IPS-20b (cell line): Measurements from ENCODE around the gene OCSTAMP.

Experiments
- H3K27ac ChIP-seq: one replicate; pipeline ENCODE4 v1.5.1; 2013; ENCODE audit warnings: low read length
- H3K27me3 ChIP-seq: 2 replicates; pipeline ENCODE4 v1.6.1; 2013; ENCODE audit warnings: mild to moderate bottlenecking, low read length, inconsistent platforms; ENCODE audit not compliant: insufficient read depth
- H3K36me3 ChIP-seq: 2 replicates; pipeline ENCODE4 v1.6.1; 2013; ENCODE audit warnings: low read depth, mild to moderate bottlenecking, inconsistent platforms, low read length, moderate library complexity; ENCODE audit not compliant: insufficient read depth
- H3K4me1 ChIP-seq: 2 replicates; pipeline ENCODE4 v1.6.1; 2013; ENCODE audit warnings: mild to moderate bottlenecking, control low read depth, inconsistent platforms, low read length, moderate library complexity; ENCODE audit not compliant: insufficient read depth
- H3K4me3 ChIP-seq: 2 replicates; pipeline ENCODE4 v1.5.1; 2013; ENCODE audit warnings: mild to moderate bottlenecking, low read length, inconsistent platforms
- H3K9ac ChIP-seq: 2 replicates; pipeline ENCODE4 v1.6.1; 2013; ENCODE audit warnings: low read depth, mild to moderate bottlenecking, inconsistent platforms, low read length, moderate library complexity
- H3K9me3 ChIP-seq: 2 replicates; pipeline ENCODE4 v1.6.1; 2013; ENCODE audit warnings: mild to moderate bottlenecking, low read depth, low read length, inconsistent platforms; ENCODE audit not compliant: insufficient read depth

The OCSTAMP gene

DNA sequence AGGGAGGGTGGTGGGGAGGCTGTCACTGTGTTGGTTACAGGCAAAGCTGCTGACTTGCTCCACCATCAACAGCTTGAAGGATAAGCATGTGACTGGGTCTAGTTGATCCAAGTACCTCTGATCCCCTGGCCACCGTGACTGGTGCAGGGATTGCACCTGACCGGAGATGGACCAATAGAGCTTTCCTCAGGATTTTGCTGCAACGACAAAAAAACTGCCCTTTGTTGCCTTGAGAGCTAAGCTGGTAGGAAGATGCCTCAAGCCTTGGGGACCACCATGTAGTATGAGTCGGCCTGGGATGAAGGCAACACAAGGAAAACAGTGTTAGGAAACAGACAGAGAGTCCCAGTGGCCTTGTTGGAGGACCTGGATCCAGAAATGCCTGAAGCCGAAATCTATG lies 1.8 kb downstream of the OCSTAMP start:
- Histone ChIP-seq H3K9me3 (no peaks in the 10 kb centered on the region), H3K4me1 (peaks cover 17% of the 10 kb centered on the region; the same call in 1 of the 2 replicates), H3K4me3 (no peak overlapping the region), H3K36me3 (no peaks in the 10 kb centered on the region), H3K27me3 (no peaks in the 10 kb centered on the region), H3K27ac (no peak overlapping the region), H3K9ac (no peak overlapping the region)

DNA sequence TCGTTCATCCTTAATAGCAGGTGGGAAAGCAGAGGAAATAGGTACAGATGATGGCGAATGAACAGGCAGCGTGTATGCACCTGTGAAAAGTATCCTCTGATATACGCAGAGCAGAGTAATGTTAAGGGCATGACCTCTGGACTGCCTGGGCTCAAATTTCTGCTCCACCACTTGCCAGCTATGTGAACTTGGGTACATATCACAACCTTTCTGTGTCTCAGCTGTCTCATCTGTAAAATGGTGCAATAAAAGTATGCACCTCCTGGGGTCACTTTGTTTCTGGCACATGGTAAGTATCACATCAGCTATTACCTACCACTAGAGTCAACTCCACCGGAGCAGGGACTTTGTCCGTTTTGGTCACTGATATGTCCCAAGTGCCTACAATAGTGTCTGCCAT lies 2.5 kb downstream of the OCSTAMP start:
- Histone ChIP-seq H3K4me1 (peaks cover 16% of the 10 kb centered on the region; the same call in 1 of the 2 replicates), H3K4me3 (no peak overlapping the region)

DNA sequence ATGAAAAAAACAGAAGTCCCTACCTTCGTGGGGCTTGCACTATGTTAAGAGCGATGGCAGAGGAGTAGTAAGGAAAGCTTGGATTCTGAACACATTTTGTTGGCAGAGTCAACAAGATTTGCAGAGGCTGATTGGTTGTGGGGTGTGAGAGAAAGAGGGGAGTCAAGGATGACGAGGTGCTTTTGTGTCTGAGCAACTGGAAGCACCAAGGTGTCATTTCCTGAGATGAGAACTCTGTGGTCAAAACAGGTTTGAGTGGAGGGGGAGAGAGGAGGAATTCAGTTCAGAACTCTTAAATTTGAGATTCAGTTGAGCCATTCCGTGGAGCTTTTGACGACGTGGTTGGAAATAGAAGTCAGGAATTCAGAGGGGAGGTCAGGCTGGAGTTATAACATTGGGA lies 3.5 kb downstream of the OCSTAMP start:
- Histone ChIP-seq H3K27ac (no peak overlapping the region), H3K4me3 (no peak overlapping the region), H3K36me3 (no peaks in the 10 kb centered on the region), H3K4me1 (peaks cover 6% of the 10 kb centered on the region; the same call in 1 of the 2 replicates), H3K9ac (no peak overlapping the region), H3K27me3 (no peaks in the 10 kb centered on the region), H3K9me3 (no peaks in the 10 kb centered on the region)

More for the DNA sequence above, 2.5 kb downstream of the OCSTAMP start:
- Histone ChIP-seq H3K9me3 (no peaks in the 10 kb centered on the region), H3K27me3 (no peaks in the 10 kb centered on the region), H3K36me3 (no peaks in the 10 kb centered on the region), H3K27ac (no peak overlapping the region), H3K9ac (no peak overlapping the region)

DNA sequence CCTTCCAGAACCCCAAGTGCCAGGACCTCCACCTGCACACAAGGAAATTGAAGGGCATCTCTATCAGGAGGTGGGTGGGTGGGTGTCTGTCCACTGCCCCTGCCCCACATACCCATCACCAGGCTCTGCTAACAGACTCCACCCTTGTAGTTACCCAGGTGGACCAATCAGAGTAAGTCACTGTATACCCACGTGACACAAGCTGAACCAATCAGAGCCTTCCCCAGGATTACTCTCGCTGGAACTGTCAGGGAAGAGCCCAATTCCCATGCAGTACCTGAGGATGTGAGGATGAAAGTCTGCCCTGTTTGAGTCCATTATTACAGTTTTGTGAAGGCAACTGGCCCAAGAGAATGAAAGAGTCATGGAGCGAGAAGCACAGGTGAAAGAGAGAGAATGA lies 4.2 kb downstream of the OCSTAMP start:
- Histone ChIP-seq H3K4me3 (no peak overlapping the region), H3K9me3 (no peaks in the 10 kb centered on the region), H3K27ac (no peak overlapping the region), H3K36me3 (no peaks in the 10 kb centered on the region), H3K4me1 (no peaks in the 10 kb centered on the region; the same call in 1 of the 2 replicates), H3K27me3 (no peaks in the 10 kb centered on the region), H3K9ac (no peak overlapping the region)

DNA sequence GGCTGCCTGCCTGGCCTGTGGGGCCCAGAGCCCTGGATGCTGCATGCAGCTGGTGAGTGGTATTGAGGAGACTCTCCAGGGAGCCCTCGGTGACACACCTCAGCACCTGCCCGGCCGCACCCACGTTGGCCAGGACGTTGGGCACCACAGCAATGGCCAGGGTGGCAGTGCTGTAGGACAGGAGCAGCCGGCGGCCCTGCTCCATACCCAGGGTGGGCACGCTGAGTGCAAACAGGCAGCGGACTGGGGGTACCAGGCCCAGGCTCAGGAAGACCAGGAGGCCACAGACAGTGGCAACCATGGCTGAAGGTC lies 4.7 kb downstream of the OCSTAMP start:
- Histone ChIP-seq H3K4me3 (no peak overlapping the region), H3K27me3 (no peaks in the 10 kb centered on the region), H3K9me3 (no peaks in the 10 kb centered on the region), H3K4me1 (no peaks in the 10 kb centered on the region), H3K36me3 (no peaks in the 10 kb centered on the region), H3K9ac (no peak overlapping the region), H3K27ac (no peak overlapping the region)

DNA sequence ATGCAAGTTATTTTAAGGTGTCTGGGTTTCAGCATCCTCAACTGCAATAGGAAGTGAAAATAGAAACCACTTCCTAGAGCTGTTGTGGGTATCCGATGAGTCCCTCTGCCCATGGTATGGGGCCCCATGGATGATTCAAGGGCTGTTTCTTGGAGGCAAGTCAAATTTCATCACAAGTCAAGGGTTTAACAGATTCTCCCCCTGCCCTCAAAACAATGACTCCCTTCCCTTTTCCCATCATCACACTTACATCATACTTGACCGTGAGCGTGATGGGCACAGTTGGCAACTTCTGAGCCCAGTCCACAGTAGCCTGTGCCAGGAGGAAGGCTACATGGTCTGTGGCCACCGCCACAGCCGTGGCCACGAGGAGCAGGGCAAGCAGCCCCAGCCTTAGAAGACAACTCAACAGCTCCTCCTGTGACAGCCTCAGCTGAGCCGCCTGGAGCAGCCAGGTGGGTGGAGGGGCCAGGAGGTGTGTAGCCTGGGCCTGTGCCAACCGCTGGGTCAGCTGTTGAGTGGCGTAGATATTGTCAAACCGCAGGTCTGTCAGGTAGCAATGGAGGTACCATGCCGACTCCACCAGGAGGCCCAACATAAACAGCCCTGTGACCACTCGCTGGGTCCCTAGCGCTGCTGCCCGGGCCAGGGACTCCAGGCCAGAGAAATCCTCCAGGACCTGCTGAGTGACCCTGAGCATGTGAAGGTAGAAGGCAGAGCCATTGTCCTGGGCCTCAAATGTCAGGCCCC lies 5.2 kb downstream of the OCSTAMP start:
- Histone ChIP-seq H3K4me1 (no peaks in the 10 kb centered on the region), H3K9me3 (no peaks in the 10 kb centered on the region), H3K36me3 (no peaks in the 10 kb centered on the region), H3K9ac (no peak overlapping the region), H3K27me3 (no peaks in the 10 kb centered on the region), H3K4me3 (no peak overlapping the region), H3K27ac (no peak overlapping the region)

DNA sequence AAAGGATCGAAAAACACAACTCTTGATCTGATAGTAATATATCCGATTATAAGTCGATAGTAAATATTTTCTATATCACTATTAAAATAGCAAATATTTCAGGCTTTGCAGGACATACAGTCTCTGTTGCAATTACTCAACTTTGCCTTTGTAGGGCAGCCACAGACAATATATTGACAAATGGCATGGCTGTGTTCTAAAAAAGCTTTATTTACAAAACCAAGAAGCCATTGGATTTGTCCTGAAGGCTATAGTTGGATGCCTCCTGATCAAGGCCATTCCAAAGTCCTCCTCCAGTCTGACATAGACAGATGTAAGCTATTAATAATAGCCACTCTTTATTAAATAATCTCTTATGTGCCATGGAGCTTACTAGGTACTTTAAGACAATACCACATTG lies 5.9 kb downstream of the OCSTAMP start:
- H3K27me3 ChIP-seq: no peaks in the 10 kb centered on the region
- H3K27ac ChIP-seq: no peak overlapping the region
- H3K4me3 ChIP-seq: no peak overlapping the region
- no peaks in the 10 kb centered on the region for H3K4me1 ChIP-seq
- no peaks in the 10 kb centered on the region for H3K36me3 ChIP-seq
- H3K9ac ChIP-seq: no peak overlapping the region
- no peaks in the 10 kb centered on the region for H3K9me3 ChIP-seq

DNA sequence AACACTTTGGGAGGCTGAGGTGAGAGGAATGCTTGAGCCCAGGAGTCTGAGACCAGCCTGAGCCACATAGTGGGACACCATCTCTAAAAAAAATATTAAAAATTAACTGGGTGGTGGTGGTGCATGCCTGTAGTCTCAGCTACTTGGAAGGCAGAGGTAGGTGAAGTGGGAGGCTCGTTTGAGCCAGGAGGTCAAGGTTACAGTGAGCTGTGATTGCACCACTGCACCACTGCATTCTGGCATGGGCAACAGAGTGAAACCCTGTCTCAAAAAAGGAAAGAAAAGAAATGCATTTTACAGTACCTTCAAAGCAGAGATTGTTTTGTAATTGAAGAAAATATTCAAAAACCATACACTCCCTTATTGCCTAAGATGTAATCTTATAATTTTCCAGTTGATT lies 6.5 kb downstream of the OCSTAMP start:
- Histone ChIP-seq H3K36me3 (no peaks in the 10 kb centered on the region), H3K27me3 (no peaks in the 10 kb centered on the region), H3K4me3 (no peak overlapping the region), H3K4me1 (no peaks in the 10 kb centered on the region), H3K27ac (no peak overlapping the region), H3K9me3 (no peaks in the 10 kb centered on the region), H3K9ac (no peak overlapping the region)

DNA sequence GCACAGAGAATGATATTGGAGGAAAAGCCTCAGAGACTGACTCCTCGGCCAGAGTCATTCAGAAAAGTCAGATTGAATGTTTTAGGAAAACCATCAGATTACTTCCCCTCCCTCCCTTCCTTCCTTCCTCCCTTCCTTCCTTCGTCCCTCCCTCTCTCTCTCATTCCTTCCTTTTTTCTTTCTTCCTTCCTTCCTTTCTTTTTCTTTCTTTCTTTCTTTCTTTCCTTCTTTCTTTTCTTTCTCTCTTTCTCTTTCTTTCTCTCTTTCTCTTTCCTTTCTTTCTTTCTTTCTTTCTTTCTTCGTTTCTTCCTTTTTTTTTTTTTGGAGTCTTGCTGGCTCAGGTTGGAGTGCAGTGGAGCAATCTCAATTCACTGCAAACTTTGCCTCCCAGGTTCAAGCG lies 7.4 kb downstream of the OCSTAMP start:
- H3K27me3 ChIP-seq: no peaks in the 10 kb centered on the region
- no peak overlapping the region for H3K27ac ChIP-seq
- no peak overlapping the region for H3K4me3 ChIP-seq
- no peaks in the 10 kb centered on the region for H3K9me3 ChIP-seq
- no peak overlapping the region for H3K9ac ChIP-seq
- no peaks in the 10 kb centered on the region for H3K36me3 ChIP-seq
- no peaks in the 10 kb centered on the region for H3K4me1 ChIP-seq

DNA sequence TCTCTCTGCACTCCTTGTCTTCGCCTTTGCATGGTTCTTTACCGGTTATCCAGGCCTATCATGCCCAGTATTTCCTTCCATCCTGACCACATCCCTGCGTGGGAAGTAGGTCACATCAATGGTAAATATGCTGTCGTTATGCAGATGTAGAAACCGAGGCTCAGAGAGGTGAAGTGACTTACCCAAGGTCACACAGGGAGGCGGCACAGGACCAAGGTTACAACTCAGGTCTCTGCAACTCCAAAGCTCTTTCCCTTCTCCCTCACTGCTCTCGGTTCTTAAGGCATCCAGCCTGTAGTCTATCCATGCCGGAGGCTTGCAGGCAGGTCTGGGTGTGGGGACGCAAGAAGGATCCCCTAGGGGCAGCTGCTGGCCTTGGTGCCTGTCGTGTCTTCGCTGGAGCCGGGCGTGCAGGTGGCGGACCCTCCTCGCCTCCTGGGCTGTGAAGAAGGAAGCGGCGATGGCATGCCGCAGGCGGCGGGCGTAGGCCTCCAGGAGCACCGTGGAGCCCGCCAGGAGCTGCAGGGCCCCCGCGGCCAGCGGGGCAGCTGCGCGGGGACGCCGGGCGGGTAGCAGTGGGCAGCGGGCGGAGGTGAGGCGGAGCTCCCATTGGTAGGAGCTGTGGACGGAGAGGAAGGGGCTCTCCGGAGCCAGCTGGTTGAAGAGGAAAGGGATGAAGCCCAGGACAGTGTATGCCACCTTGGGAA lies 9.1 kb downstream of the OCSTAMP start:
- Histone ChIP-seq H3K4me3 (no peak overlapping the region), H3K4me1 (no peaks in the 10 kb centered on the region), H3K27ac (no peak overlapping the region), H3K9me3 (no peaks in the 10 kb centered on the region), H3K9ac (no peak overlapping the region), H3K36me3 (no peaks in the 10 kb centered on the region), H3K27me3 (no peaks in the 10 kb centered on the region)

DNA sequence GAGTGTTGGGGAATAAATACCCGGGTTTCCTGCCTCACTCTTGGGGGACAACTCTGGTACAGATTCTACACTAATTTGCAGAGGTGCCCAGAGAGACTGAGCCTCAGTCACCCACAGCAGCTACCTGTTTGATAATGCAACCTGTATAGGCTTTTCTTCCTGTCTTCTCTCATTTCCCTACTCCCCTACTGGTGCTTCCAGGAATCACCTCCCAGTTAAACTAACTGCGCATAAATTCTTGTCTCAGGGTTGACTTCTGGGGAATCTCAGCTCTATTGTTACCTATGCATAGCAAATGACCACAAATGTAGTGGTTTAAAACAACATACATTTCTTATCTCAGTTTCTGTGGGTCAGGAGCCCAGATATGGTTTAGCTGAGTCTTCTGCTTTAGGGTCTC lies 11.3 kb downstream of the OCSTAMP start:
- H3K27me3 ChIP-seq: no peaks in the 10 kb centered on the region
- H3K4me1 ChIP-seq: no peaks in the 10 kb centered on the region
- no peaks in the 10 kb centered on the region for H3K9me3 ChIP-seq
- no peak overlapping the region for H3K4me3 ChIP-seq
- H3K27ac ChIP-seq: no peak overlapping the region
- no peak overlapping the region for H3K9ac ChIP-seq
- no peaks in the 10 kb centered on the region for H3K36me3 ChIP-seq

DNA sequence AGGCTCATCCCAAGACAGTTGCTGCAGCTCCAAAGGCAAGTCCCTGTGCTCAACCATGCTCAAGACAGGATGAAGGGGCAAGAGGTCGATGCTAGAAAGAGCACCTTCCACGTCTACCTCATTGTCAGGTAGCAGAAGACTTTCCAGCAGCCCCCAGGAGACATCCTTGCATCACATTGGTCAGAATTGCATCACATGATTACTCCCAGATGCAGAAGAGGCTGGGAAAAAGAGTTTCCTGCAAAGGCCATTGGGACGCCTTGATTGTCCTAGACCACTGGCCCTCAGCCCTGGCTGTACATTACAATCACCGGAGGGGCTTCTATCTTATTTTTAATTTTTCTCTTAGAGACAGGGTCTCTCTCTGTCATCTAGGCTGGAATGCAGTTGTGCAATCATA lies 19.8 kb downstream of the OCSTAMP start:
- Histone ChIP-seq H3K4me3 (no peak overlapping the region), H3K27me3 (peaks cover 5% of the 10 kb centered on the region; the same call in 1 of the 2 replicates), H3K9ac (no peak overlapping the region), H3K27ac (no peak overlapping the region), H3K36me3 (no peaks in the 10 kb centered on the region), H3K4me1 (no peaks in the 10 kb centered on the region), H3K9me3 (no peaks in the 10 kb centered on the region)
